Mucosa of descending colon (tissue), 3 donors: Measurements from ENCODE around the gene CEACAM20. TPM values are rescaled to one million over a fixed set of nuclear protein-coding genes. Genes with fewer than 3 reads are reported as not detected.

Experiments
- ATAC-seq: fragments of 200-7000 bp; cut with Tn5 transposase; one replicate; pipeline ENCODE4 v1.9.1; 2020; ENCODE audit warnings: mild to moderate bottlenecking, moderate library complexity
- DNase-seq, 3 donors: peaks; one replicate each; pipeline ENCODE4 v3.0.0-alpha.2; 2020
- H3K36me3 ChIP-seq: fragments of 200-600 bp; one replicate; pipeline ENCODE4 v1.8.0; 2021; ENCODE audit warnings: low read depth, mild to moderate bottlenecking
- H3K4me1 ChIP-seq: fragments of 200-600 bp; one replicate; pipeline ENCODE4 v1.8.0; 2021; ENCODE audit warnings: low read depth, mild to moderate bottlenecking
- H3K4me3 ChIP-seq: fragments of 200-600 bp; one replicate; pipeline ENCODE4 v1.8.0; 2021; ENCODE audit warnings: mild to moderate bottlenecking
- H3K9me3 ChIP-seq: fragments of 200-600 bp; one replicate; pipeline ENCODE4 v1.8.0; 2021; ENCODE audit warnings: mild to moderate bottlenecking
- CTCF ChIP-seq: fragments of 200-600 bp; IDR thresholded peaks from one replicate; pipeline ENCODE4 v1.8.0; 2022; ENCODE audit warnings: antibody characterized with exemption, mild to moderate bottlenecking
- intact Hi-C, 2 donors: fragments of 100-400 bp; cut with DNase I in 1 of 2; cut with micrococcal nuclease in 1 of 2; formaldehyde crosslinking; loops; one replicate each; pipeline versions ENCODE4 v1.11.0 to v1.11.1; 2022; cut with DNase I, micrococcal nuclease
- total RNA-seq, 3 donors: library from RNA; stranded (reverse); fragmentation: NEBNext Ultra II Directional in 2 of 3; extraction: Animal tissue kit (Norgen Biotek cat#: 25700) in 2 of 3; gene quantifications; one replicate each; pipeline versions ENCODE4 v1.2.1 to v1.2.4, GENCODE V29; 2021 to 2023
- donor health status: DM: no; HTN: no; CAD: no; lungs with moderate emphysema.
- donor health status: DM: no; HTN: no; CAD: no.
- donor health status: DM: no; HTN: yes; CAD: no.

Gene CEACAM20
- total RNA-seq, 3 donors from 2014 or later, result 0.32 to 1.3 TPM; not detected in 1

DNA sequence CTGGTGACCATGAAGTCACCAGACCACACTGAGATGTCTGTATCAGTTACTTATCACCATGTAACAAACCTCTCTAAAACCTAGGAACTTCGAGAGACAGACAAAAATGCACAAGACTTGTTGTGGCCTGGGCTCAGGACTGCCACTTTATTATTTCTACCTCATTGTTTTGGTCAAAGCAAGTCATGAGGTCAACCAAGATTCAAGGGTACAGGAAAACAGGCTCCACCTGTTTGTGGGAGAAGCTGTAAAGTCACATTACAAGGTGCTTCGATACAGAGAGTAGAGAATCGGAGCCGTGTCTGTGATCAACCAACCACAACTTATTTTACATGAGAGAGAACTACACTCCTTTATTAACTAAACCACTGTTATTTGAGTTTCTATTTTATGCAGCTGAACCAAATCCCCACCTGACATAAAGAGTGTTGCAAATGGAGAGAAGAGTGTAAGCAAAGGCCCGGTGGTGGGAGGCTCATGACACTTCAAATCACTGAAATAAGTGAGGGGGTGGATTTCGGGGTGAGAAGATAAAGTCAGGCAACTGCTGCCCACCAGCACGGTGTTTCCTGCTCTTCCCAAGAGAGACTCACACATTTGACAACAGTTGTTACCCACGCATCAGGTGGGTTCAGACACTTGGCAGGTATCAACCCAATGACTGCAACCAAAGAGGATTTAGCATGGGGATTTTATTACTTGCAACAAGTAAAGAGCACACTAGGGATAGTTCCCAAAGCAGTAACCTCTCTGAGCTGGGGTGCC is 44.9 kb upstream of the CEACAM20 start:
- Histone ChIP-seq H3K9me3 (no peaks in the 10 kb centered on the region), H3K36me3 (no peaks in the 10 kb centered on the region), H3K4me3 (no peak overlapping the region), H3K4me1 (peaks cover 5% of the 10 kb centered on the region)
- no peak for TF ChIP-seq CTCF
- no peak for ATAC-seq
- intact Hi-C loops, result loop anchor here in 1 of 2 donors (10.0 kb wide), 1 partner anchor 80 kb away; no protein-coding TSS in a partner anchor
- no peak for DNase-seq

DNA sequence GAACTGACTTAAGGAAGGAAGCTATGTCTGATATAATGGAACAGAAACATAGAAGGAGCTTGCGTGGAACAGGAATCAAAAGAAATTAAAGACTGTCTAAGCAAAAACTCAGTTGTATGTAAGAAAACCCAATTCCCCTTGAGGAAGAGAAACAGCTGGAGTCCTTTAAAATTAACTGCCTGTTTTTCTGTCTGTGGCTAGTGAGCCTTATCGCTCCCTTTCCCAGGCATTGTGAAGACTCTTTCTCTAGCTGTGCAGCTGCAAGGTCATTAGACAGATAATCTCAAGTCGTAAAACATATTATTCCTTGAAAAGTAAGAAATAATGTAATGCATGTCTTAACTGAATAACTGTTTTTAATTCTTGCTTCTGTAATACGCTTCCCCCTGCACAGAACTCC is 44.2 kb upstream of the CEACAM20 start:
- H3K4me1 ChIP-seq, result peaks cover 5% of the 10 kb centered on the region
- H3K4me3 ChIP-seq, result no peak overlapping the region
- TF ChIP-seq CTCF, result no peak
- H3K9me3 ChIP-seq, result no peaks in the 10 kb centered on the region
- ATAC-seq (no peak), DNase-seq (no peak)
- intact Hi-C loops, result loop anchor here in 1 of 2 donors (10.0 kb wide), 1 partner anchor 81 kb away; no protein-coding TSS in a partner anchor
- no peaks in the 10 kb centered on the region for H3K36me3 ChIP-seq

GRCh38 chr19:44573183-44573582 is 43.7 kb upstream of the CEACAM20 start:
- intact Hi-C loops, result loop anchor here in 1 of 2 donors (10.0 kb wide), 1 partner anchor 82 kb away; no protein-coding TSS in a partner anchor
- Histone ChIP-seq H3K4me1 (peaks cover 5% of the 10 kb centered on the region), H3K9me3 (no peaks in the 10 kb centered on the region), H3K4me3 (no peak overlapping the region), H3K36me3 (no peaks in the 10 kb centered on the region)
- ATAC-seq (no peak), DNase-seq (no peak)
- TF ChIP-seq CTCF, result no peak

DNA sequence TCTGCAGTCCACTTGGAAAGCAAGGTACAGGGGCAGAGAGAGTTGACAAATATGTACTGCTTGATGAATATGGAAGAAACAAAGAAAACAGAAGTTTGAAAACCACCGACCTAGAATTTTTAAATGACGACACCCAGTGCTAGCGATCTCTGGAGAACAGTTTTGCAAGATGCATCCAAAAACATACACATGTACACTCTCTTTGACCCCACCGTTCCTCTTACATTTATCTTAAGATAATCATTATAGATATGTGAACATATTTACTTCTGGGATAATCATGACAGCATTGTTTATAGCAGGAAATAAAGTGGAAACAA is 43.1 kb upstream of the CEACAM20 start:
- TF ChIP-seq CTCF, result no peak
- peaks cover 5% of the 10 kb centered on the region for H3K4me1 ChIP-seq
- DNase-seq, result no peak
- intact Hi-C loops, result loop anchor here in 1 of 2 donors (10.0 kb wide), 1 partner anchor 82 kb away; no protein-coding TSS in a partner anchor
- no peaks in the 10 kb centered on the region for H3K9me3 ChIP-seq
- no peak for ATAC-seq
- H3K4me3 ChIP-seq, result no peak overlapping the region
- H3K36me3 ChIP-seq, result no peaks in the 10 kb centered on the region

- no peak for ATAC-seq
- TF ChIP-seq CTCF, result no peak
- H3K4me1 ChIP-seq, result peaks cover 5% of the 10 kb centered on the region
- H3K9me3 ChIP-seq, result no peaks in the 10 kb centered on the region
- no peak for DNase-seq
- no peak overlapping the region for H3K4me3 ChIP-seq
- intact Hi-C loops, result loop anchor here in 1 of 2 donors (10.0 kb wide), 1 partner anchor 83 kb away; no protein-coding TSS in a partner anchor
- H3K36me3 ChIP-seq, result no peaks in the 10 kb centered on the region
Observed at GRCh38 chr19:44571830-44572580, 42.5 kb upstream of the CEACAM20 start.
